Amniotic stem cell (primary cell): ENCODE data around the gene IGF2BP2.
"Not testable (repeated sequence)": the region's sequence is repeated elsewhere in the genome, so short reads cannot be mapped to it uniquely, and the experiment has no call there.

Experiments used
- DNase-seq: peaks from one replicate; lab custom pipeline; 2025; lab: John Stamatoyannopoulos, UW

The IGF2BP2 gene

GRCh38 chr3:185798831-185799110, 26.1 kb downstream of the IGF2BP2 start:
- not testable (repeated sequence) for DNase-seq

GRCh38 chr3:185797993-185798830, 26.6 kb downstream of the IGF2BP2 start:
- DNase-seq = no peak

- DNase-seq = no peak
These were observed 27.5 kb downstream of the IGF2BP2 start for GRCh38 chr3:185797108-185797881.

GRCh38 chr3:185796431-185797107, 28.3 kb downstream of the IGF2BP2 start:
- no peak for DNase-seq

GRCh38 chr3:185793381-185793780, 31.5 kb downstream of the IGF2BP2 start:
- DNase-seq = no peak

GRCh38 chr3:185792955-185793354, 31.9 kb downstream of the IGF2BP2 start:
- no peak for DNase-seq

GRCh38 chr3:185789891-185790830, 34.7 kb downstream of the IGF2BP2 start:
- no peak for DNase-seq

GRCh38 chr3:185789134-185789533, 35.7 kb downstream of the IGF2BP2 start:
- no peak for DNase-seq

GRCh38 chr3:185788292-185788691, 36.5 kb downstream of the IGF2BP2 start:
- no peak for DNase-seq

- DNase-seq = no peak
These were observed 37.6 kb downstream of the IGF2BP2 start for GRCh38 chr3:185786956-185787877.

GRCh38 chr3:185786258-185786657, 38.6 kb downstream of the IGF2BP2 start:
- not testable (repeated sequence) for DNase-seq

GRCh38 chr3:185784317-185784716, 40.5 kb downstream of the IGF2BP2 start:
- DNase-seq = no peak

GRCh38 chr3:185781759-185782158, 43.1 kb downstream of the IGF2BP2 start:
- no peak for DNase-seq

GRCh38 chr3:185779461-185779860, 45.4 kb downstream of the IGF2BP2 start:
- no peak for DNase-seq

- DNase-seq = no peak
These were observed 46.0 kb downstream of the IGF2BP2 start for GRCh38 chr3:185778821-185779220.

- DNase-seq = no peak
These were observed 46.7 kb downstream of the IGF2BP2 start for GRCh38 chr3:185778094-185778493.

- DNase-seq = no peak
These were observed 54.7 kb downstream of the IGF2BP2 start for GRCh38 chr3:185770109-185770508.

- not testable (repeated sequence) for DNase-seq
These were observed 56.3 kb downstream of the IGF2BP2 start for GRCh38 chr3:185768578-185768982.

GRCh38 chr3:185767002-185767688, 57.7 kb downstream of the IGF2BP2 start:
- no peak for DNase-seq
